Neural crest cell (in vitro differentiated cells): ENCODE data around the gene TBC1D8. TPM values are rescaled to one million over a fixed set of nuclear protein-coding genes. Genes with fewer than 3 reads are reported as not detected.

ENCODE experiments used
- DNase-seq: peaks from one replicate; pipeline ENCODE4 v3.0.0; 2021; ENCODE audit warnings: low read depth, mixed read lengths, low spot score
- H3K27ac Mint-ChIP-seq: one replicate; pipeline ENCODE4 v1.8.0; 2021; ENCODE audit warnings: mild to moderate bottlenecking, mixed read lengths; ENCODE audit not compliant: unreplicated experiment
- H3K27me3 Mint-ChIP-seq: 2 replicates; pipeline ENCODE4 v1.8.0; 2021; ENCODE audit warnings: low read depth, mild to moderate bottlenecking, mixed read lengths
- H3K36me3 Mint-ChIP-seq: 2 replicates; pipeline ENCODE4 v1.8.0; 2021; ENCODE audit warnings: low read depth, mild to moderate bottlenecking, mixed read lengths
- H3K4me1 Mint-ChIP-seq: 2 replicates; pipeline ENCODE4 v1.8.0; 2021; ENCODE audit warnings: mixed read lengths
- H3K4me3 Mint-ChIP-seq: one replicate; pipeline ENCODE4 v1.8.0; 2021; ENCODE audit warnings: mild to moderate bottlenecking, mixed read lengths
- H3K9me3 Mint-ChIP-seq: 2 replicates; pipeline ENCODE4 v1.8.0; 2021; ENCODE audit warnings: mixed read lengths
- total RNA-seq: library from RNA; stranded (reverse); gene quantifications from 2 replicates; pipeline ENCODE4 v1.2.1, GENCODE V29; 2021
- TF ChIP-seq, protein P1 (sequence below): fragments of 200-600 bp; sonication (generic); conservative IDR thresholded peaks from 2 replicates; pipeline ENCODE4 v1.5.0; 2021; ENCODE audit warnings: antibody characterized with exemption, mild to moderate bottlenecking

TBC1D8 gene
- total RNA-seq, 1 donor from 2014 or later, result 7.8 TPM

DNA sequence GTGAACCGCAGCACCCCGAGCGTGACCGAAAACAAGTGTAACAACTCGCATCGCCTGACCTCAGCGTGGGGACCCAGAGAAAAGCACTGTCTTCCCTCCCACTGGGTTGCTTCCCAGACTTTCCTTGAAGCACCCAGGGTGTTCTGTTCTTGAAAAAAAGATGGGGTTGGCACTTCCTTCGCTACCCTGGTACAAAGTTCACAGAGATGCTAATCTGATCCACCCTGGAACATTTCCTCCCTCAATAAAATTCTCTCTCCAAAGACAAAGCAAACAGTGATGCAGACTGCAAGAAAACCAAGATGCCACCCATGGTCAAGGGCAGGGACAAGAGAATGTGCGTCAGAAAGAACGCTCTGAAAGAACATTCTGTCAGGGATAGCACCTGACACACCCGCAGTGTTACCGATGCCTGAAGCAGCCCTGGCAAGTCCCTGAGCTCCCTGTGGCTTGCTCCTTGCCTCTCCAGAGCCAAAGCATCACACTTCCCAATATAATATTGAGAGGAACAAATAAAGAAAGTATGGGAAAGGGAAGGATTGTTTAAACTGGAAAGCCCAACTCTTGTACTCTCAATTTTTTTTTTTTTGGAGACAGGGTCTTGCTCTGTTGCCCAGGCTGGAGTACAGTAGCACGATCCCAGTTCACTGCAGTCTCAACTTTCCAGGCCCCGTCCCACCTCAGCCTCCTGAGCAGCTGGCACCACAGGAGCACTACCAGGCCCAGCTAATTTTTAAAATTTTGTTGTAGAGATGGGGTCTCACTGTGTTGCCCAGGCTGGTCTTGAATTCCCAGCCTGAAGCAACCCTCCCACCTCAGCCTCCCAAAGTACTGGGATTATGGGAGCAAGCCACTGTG lies 70.7 kb downstream of the TBC1D8 start:
- Mint-ChIP-seq H3K27me3 (no peaks in the 10 kb centered on the region), H3K36me3 (peaks cover 6% of the 10 kb centered on the region), H3K9me3 (peaks cover 2% of the 10 kb centered on the region), H3K4me1 (no peaks in the 10 kb centered on the region), H3K4me3 (no peak overlapping the region), H3K27ac (peak overlapping the region; percentile 14)
- DNase-seq, result no peak
- TF ChIP-seq, protein P1, sequence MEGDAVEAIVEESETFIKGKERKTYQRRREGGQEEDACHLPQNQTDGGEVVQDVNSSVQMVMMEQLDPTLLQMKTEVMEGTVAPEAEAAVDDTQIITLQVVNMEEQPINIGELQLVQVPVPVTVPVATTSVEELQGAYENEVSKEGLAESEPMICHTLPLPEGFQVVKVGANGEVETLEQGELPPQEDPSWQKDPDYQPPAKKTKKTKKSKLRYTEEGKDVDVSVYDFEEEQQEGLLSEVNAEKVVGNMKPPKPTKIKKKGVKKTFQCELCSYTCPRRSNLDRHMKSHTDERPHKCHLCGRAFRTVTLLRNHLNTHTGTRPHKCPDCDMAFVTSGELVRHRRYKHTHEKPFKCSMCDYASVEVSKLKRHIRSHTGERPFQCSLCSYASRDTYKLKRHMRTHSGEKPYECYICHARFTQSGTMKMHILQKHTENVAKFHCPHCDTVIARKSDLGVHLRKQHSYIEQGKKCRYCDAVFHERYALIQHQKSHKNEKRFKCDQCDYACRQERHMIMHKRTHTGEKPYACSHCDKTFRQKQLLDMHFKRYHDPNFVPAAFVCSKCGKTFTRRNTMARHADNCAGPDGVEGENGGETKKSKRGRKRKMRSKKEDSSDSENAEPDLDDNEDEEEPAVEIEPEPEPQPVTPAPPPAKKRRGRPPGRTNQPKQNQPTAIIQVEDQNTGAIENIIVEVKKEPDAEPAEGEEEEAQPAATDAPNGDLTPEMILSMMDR, result no peak

DNA sequence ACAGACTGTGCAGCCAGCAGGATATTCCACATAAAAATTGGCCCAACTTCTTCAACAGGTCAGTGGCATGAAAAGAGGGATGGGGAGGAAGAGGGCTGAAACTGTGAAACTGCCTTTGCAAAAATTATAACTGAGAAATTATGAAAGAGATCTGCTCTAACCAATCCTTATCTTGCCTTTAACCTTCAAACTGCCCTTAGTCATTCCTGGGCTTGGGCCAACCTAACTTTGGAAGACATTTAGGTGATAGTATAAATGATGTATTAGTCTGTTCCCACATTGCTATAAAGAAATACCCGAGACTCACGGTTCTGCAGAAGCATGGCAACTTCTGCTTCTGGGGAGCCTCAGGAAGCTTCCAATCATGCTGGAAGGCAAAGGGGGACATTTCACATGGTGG lies 74.6 kb downstream of the TBC1D8 start:
- Mint-ChIP-seq H3K36me3 (peaks cover 8% of the 10 kb centered on the region), H3K4me1 (no peaks in the 10 kb centered on the region), H3K27me3 (no peaks in the 10 kb centered on the region), H3K9me3 (peaks cover 5% of the 10 kb centered on the region), H3K4me3 (no peak overlapping the region), H3K27ac (no peak overlapping the region)
- TF ChIP-seq, protein P1, result no peak
- DNase-seq, result no peak

DNA sequence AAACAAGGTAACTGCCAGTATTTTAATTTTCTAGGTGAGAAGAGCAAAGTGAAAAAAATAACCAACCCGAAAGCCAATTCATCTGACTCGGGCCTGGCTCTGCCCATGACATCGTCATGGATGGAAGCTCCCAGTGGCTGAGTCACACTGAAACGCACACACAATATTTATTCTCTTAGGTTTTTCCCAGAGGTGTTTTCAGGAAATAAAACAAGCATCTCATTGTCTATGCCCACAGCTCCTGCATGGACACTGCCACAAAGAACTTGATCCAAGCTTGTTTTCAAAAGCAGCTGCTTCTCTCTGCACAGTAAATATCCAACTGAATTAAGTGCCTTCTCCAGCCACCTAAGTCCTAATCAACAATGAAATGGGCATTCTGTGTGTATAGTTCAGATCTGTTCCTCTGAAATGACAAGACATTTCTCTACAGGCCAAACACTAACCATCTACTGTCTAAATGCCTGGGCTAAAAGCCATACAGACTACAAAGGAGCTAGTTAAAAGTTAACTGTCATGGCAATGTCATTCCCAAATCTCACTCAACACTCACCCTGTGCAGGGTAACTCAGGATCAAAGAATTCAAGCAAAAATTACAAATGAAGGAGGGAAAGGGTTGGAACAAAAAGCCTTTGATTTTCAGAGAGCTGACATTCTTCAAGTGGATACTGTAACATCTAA lies 86.2 kb downstream of the TBC1D8 start:
- peaks cover 22% of the 10 kb centered on the region for H3K4me1 Mint-ChIP-seq
- TF ChIP-seq, protein P1, result no peak
- peak overlapping the region; percentile 36 for H3K27ac Mint-ChIP-seq

DNA sequence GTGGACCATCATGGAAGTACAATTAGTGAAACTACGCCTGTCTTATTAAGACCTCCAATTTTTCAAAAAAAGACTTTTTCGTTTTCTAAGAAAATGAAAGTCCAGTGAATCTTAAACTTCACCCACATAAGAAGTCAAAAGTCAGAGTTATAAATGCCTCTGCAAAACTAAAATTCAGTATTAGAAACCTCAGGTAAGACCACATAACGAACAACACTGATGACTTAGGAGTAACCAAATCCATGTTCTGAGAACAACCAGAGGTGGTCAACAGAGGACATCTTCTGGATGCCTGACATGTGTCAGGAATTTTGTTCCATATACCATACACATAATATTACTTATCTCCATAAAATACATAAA lies 86.7 kb downstream of the TBC1D8 start:
- Mint-ChIP-seq H3K27me3 (no peaks in the 10 kb centered on the region), H3K4me1 (peaks cover 22% of the 10 kb centered on the region), H3K27ac (no peak overlapping the region), H3K9me3 (no peaks in the 10 kb centered on the region), H3K4me3 (no peak overlapping the region), H3K36me3 (no peaks in the 10 kb centered on the region)
- TF ChIP-seq, protein P1, result no peak
- no peak for DNase-seq

More for the DNA sequence above, 86.2 kb downstream of the TBC1D8 start:
- H3K36me3 Mint-ChIP-seq, result no peaks in the 10 kb centered on the region
- no peaks in the 10 kb centered on the region for H3K9me3 Mint-ChIP-seq
- H3K4me3 Mint-ChIP-seq, result peak overlapping the region; percentile 17
- H3K27me3 Mint-ChIP-seq, result no peaks in the 10 kb centered on the region
- no peak for DNase-seq

DNA sequence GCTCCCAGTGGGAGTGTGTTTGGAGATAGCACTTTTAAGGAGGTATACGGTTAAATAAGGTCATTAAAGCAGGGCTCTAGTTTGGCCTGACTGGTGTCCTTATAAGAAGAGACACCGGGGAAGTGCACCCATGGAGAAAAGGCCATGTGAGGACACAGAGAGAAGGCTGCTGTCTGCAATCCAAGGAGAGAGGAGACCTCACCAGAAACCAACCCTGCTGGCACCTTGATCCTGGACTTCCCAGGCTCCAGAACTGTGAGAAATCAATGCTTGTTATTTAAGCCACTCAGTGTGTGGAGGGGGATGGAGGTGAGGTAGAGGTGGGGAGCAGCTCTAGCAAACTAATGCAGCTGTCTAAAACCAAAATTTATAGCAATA lies 87.1 kb downstream of the TBC1D8 start:
- Mint-ChIP-seq H3K36me3 (peaks cover 2% of the 10 kb centered on the region), H3K9me3 (no peaks in the 10 kb centered on the region), H3K4me1 (peaks cover 22% of the 10 kb centered on the region), H3K27ac (no peak overlapping the region), H3K4me3 (no peak overlapping the region), H3K27me3 (no peaks in the 10 kb centered on the region)
- TF ChIP-seq, protein P1, result no peak
- no peak for DNase-seq
